GM13977 (cell line): Measurements from ENCODE around the gene TNFRSF12A.

Experiments
- DNase-seq: peaks from one replicate; pipeline ENCODE4 v3.0.0; 2012; ENCODE audit warnings: low spot score
- CTCF ChIP-seq: IDR thresholded peaks from 2 replicates; pipeline ENCODE4 v1.5.1; 2012; ENCODE audit warnings: mild to moderate bottlenecking, control low read depth; ENCODE audit not compliant: insufficient read depth; ENCODE audit errors: extremely low read depth, missing control alignments
- in situ Hi-C: fragments of 300-500 bp; cut with MboI; formaldehyde crosslinking; loops from one replicate; pipeline ENCODE4 v1.12.0; 2022; ENCODE audit warnings: low sequenced_read_pairs, low pct_unique_long_range_greater_than_20kb, mixed read lengths, inconsistent platforms; ENCODE audit not compliant: unreplicated experiment

Gene TNFRSF12A

GRCh38 chr16:3014971-3015370 lies 5.2 kb upstream of the TNFRSF12A start:
- in situ Hi-C loops = no loop called here
- no peak for TF ChIP-seq CTCF
- no peak for DNase-seq

- no peak for DNase-seq
- TF ChIP-seq CTCF = no peak
- in situ Hi-C loops = no loop called here
These were observed 4.2 kb upstream of the TNFRSF12A start for GRCh38 chr16:3015865-3016521.

- in situ Hi-C loops = no loop called here
- DNase-seq = no peak
- no peak for TF ChIP-seq CTCF
These were observed 2.8 kb upstream of the TNFRSF12A start for GRCh38 chr16:3017344-3017743.

GRCh38 chr16:3017794-3018506 lies 2.2 kb upstream of the TNFRSF12A start, which contains the start of gene CLDN6:
TSS of gene CLDN6 (minus strand) at chr16:3018183. CDS start at chr16:3016021, 2,162 bp downstream.
- peak; percentile 47 for TF ChIP-seq CTCF
- in situ Hi-C loops = no loop called here
- DNase-seq = peak; percentile 68

GRCh38 chr16:3019594-3020246 lies 448 bp upstream of the TNFRSF12A start:
- TF ChIP-seq CTCF = no peak
- no peak for DNase-seq
- in situ Hi-C loops = no loop called here

- DNase-seq = no peak
- in situ Hi-C loops = no loop called here
- no peak for TF ChIP-seq CTCF
These were observed 658 bp downstream of the TNFRSF12A start for GRCh38 chr16:3020604-3021448.
